Measurements from ENCODE around the gene SPEF1.
"Not testable (repeated sequence)": the region's sequence is repeated elsewhere in the genome, so short reads cannot be mapped to it uniquely, and the experiment has no call there.

SPEF1 gene, protein sequence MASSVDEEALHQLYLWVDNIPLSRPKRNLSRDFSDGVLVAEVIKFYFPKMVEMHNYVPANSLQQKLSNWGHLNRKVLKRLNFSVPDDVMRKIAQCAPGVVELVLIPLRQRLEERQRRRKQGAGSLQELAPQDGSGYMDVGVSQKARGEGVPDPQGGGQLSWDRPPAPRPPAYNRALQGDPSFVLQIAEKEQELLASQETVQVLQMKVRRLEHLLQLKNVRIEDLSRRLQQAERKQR

DNA sequence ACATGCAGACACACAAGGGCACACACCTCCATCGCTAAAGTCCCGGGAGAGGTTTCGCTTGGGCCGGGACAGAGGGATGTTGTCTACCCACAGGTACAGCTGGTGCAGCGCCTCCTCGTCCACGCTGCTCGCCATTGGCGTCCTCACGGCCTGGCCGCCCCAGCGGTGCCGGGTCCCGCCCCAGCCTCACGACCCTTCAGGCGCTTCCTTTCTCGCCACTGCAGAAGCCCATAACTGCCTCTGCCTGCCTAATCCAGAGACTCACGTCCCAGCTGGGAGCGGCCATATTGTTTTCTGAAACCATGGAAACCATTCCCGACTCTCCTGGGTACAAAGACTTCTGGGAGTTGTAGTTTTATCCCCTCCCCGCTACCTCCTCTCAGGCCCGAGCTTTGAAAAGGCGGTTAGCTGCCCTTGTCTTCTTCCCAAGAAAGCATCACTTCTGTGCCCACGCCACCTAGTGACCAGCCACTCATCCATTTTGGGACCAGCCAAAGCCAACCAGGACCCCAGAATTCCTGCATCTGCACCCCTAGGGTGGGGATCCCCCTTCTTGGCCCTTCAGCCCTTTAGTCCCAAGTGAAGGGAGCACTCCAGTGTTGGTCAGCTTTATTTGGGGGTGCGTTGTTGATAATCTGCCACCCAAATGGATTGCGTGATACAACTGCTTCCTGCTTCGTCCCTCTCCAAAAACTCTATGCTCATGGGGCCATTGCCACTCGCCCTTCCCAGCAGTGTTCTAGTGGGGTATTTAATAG lies at the start of gene SPEF1:
Gene SPEF1, minus strand, starts transcription at position 296 of the 758 bp plus-strand sequence. Its CDS starts 161 bp downstream, at position 135.
- peak; percentile 60 for DNase-seq (ENCODE audit: low read depth, low spot score)

DNA sequence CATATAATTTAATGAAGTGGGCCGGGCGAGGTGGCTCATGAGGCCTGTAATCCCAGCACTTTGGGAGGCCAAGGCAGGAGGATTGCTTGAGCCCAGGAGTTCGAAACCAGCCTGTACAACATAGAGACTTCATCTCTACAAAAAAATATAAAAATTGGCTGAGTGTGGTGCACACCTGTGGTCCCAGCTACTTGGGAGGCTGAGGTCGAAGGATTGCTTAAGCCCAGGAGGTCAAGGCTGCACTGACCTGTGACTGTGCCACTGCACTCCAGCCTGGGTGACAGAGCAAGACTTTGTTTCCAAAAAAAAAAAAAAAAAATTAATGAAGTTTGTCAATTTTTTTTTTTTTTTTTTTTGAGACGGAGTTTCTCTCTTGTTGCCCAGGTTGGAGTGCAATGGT lies 48.6 kb upstream of the SPEF1 start:
- DNase-seq (ENCODE audit: low read depth, low spot score), result not testable (repeated sequence)

DNA sequence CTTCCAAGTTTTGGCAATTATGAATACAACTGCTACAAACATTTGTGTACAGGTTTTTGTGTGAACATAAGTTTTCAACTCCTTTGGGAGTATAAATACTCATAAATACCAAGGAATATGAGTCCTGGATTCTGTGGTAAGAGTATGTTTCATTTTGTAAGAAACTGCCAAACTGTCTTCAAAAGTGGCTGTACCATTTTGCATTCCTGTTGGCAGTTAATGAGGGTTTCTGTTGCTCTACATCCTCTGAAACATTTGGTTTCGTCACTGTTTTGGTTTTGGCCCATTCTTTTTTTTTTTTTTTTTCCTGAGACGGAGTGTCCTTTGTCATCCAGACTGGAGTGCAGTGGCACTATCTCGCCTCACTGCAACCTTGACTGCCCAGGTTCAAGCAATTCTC lies 47.5 kb upstream of the SPEF1 start:
- DNase-seq (ENCODE audit: low read depth, low spot score), result no peak

DNA sequence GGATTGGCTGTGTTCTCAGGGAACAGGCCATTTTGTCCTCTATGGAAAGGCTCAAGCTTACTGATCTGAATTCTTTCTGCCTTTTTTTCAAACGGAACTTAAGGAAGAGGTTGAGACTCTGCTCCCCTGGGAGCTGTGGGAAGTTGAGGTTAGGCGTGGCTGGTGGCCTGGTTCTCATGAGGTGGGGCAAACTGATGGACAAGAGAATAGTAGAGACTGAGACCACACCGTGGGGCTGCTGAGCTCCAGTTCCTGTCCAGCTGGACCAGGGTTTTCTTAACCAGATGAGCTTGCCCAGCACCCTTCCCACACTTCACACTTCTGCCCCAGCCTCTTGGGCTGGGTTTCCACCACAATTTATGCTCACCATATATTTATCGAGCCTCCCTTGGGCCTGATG lies 45.2 kb upstream of the SPEF1 start:
- no peak for DNase-seq (ENCODE audit: low read depth, low spot score)

DNA sequence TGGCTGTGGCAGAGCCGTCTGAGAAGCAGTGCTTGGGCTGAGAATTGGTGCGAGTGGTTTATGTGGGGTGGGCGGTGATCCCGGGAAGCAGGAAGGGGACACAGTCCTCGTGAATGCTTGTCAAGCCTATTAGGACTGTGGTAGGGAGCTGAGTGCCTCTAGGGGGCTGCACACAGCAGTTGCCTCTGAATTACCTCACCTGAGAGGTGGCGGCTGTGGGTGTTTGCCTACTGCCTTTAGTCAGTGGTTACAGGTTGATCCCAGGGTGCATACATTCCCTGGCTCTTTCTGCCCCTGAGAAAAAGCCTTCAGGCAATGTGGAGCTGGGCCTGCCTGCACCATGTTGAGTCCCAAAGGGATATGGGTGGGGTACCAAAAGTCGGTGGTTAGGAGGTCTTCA lies 44.3 kb upstream of the SPEF1 start:
- DNase-seq (ENCODE audit: low read depth, low spot score), result no peak

DNA sequence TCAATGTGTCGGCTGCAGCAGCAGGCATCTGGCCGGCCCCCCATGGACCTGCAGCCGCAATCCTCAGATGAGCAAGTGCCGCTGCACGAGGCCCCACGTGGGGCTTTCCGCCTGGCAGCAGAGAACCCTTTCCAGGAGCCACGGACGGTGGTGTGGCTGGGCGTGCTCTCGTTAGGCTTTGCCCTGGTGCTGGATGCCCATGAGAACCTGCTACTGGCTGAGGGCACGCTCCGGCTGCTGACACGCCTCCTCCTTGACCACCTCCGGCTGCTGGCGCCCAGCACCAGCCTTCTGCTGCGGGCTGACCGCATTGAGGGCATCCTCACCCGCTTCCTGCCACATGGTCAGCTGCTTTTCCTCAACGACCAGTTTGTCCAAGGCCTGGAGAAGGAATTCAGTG lies 42.6 kb upstream of the SPEF1 start:
- DNase-seq (ENCODE audit: low read depth, low spot score), result no peak

DNA sequence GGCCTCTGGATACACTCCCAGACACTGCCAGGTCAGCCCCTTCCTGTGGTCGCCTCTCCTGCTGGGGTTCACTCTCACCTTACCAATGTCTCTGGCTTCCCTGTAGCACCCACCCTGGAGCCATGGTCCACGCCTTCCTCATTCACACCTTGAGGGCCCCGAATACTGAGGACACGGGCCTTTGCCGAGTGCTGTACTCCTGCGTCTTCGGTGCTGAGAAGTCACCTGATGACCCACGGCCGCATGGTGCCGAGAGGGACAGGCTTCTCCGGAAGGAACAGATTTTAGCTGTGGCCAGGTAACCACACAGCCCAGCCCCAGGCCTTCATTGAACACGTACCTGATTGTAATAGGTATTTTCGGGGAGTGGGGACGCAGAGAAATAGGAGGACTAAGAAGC lies 40.7 kb upstream of the SPEF1 start:
- no peak for DNase-seq (ENCODE audit: low read depth, low spot score)

DNA sequence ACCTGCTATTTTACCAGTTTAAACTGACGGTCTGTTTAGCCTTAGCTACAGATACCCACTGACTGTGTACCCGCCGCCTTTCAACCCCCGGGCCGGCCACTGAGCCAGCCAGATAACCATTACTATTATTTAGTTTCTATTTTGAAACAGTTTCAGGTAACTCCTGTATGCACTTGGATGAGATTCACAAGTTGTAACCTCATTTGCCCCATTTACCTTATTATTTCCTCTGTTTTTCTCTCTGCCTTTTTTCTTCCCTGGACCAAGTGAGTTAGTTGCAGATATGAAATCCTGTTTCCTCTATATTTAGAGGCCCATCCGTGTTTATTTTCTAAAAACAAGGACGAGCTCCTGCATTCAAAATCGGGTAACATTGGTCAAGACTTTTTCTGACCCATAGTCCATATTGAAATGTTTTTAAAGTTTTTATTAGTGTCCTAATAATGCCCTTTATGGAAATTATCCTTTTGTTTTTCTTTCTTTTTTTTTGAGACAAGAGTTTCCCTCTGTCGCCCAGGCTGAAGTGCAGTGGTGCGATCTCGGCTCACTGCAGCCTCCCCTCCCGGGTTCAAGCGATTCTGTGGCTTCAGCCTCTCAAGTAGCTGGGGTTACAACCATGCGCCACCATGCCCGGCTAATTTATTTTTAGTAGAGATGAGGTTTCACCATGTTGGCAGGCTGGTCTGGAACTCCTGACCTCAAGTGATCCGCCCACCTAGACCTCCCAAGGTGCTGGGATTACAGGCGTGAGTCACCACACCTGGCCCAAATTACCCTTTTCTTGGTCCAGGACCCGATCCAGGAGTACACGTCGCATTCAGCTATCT lies 39.9 kb upstream of the SPEF1 start:
- DNase-seq (ENCODE audit: low read depth, low spot score), result no peak

DNA sequence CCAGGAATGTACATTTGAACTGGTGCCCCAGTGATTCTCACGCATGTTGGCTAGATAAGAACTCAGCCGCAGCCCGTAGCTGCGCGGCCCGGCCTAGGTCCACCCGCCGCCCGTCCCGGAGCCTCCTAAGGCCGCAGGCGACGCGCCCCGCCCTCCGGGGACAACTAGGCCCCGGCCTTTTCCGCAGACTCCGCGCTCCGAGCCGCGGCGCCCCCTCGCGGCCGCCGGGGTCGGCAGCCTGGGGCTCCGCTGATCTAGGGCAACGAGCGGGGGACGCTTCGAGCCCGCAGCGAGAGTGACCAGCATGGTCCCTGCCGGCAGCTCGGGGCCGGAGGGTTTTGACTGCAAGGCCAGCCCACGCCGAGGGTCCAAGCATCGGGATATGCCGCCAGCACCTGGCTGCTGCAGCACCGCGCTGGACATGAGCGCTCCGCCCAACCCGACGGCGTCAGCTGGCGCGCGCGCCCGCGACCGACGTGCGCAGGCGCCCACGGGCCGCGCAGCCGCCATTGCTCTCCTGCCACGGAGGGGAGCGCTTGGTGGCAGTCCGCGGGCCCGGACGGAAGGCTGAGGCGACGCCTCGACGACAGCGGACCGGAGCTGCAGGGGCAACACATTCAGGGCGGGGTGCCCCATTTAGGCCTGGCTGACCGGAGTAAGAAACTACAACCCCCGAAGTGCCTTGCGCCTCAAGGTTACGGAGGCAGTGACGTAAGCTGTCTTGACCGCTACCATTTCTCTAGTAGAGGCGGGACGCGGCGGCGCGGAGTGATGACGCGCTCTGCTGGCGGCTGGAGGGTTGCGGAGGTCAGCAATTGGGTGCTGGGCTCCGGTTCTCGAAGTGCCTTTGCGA lies 39.0 kb upstream of the SPEF1 start, which contains the start of gene AP5S1:
Gene AP5S1, plus strand, starts transcription at position 500 of the 853 bp plus-strand sequence. CDS start 1,571 bp downstream, outside the sequence.
- peak; percentile 91 for DNase-seq (ENCODE audit: low read depth, low spot score)

DNA sequence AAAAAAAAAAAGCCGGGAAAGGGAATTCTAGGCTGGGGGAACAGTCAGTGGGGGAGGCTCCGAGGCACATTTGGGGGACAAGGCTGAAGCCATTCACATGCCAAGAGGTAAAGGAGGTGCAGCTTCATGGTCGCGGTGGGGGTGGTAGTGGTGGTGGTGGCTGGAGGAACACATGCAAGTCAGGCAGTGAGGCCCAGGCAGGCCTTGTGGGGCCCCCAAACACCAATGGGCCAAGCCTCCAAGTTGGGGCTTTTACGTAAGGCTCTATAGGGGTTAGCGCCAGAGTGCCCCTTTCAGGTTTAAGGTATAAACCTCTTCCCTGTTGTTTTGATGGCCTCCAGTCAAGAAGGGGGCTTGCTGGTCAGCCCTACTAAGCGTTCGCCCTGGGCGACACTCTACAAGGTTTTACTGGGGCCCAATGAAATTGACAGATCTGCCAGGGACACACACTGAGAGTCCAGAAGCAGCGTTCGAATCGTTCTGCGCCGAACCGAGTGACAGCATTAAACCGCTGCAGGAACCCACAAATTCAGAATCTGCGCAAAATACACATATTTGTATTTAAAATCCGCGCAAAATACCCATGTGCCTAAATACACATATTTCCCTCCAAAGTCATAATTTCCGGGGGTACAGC lies 38.3 kb upstream of the SPEF1 start:
- no peak for DNase-seq (ENCODE audit: low read depth, low spot score)

DNA sequence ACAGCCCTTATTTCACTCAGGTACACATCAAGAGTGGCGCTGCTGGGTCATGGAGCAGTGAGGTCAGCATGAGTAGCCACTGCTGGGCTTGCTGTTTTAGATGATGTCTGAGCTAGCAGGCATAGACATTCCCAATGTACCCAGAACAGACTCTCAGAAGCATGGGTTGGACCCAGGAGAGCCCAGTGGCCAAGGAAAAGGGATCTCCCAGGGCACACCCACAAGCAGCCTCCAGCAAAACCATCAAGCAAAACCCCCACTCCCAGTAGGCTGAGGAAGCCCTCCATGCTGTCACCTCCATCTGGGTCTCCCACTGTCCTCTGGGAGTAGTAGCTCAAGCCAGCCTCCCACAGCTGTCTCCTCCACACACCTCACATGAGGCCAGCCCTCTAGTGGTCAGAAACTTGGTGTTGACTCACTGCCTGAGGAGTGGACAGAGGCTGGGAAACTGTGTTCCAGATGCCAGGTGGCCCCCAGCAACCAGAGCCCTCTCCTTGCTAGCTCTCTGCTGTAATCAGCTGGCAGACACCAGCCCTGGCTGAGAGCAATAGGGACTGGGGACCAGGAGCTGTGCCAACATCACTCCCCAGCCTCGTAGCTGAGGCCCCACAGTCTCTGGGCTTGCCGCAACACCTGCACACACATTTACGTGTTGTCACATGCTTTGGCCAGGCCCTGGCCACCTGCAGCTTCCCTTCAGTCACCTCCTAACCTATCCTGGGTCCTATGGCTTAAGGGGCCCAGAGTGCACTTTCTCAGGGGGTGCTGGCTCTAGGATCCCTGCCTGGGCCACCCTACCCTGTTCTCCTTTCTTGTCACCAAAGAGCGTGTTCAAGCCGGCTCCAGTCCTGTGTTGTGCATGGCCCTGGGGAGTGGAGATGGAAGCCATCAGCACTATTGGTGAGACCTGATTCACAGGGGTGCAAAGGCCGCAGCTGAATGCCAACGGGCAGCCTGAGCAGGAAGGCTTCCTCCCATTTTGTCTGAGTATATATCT lies 37.2 kb upstream of the SPEF1 start:
- DNase-seq (ENCODE audit: low read depth, low spot score), result no peak

DNA sequence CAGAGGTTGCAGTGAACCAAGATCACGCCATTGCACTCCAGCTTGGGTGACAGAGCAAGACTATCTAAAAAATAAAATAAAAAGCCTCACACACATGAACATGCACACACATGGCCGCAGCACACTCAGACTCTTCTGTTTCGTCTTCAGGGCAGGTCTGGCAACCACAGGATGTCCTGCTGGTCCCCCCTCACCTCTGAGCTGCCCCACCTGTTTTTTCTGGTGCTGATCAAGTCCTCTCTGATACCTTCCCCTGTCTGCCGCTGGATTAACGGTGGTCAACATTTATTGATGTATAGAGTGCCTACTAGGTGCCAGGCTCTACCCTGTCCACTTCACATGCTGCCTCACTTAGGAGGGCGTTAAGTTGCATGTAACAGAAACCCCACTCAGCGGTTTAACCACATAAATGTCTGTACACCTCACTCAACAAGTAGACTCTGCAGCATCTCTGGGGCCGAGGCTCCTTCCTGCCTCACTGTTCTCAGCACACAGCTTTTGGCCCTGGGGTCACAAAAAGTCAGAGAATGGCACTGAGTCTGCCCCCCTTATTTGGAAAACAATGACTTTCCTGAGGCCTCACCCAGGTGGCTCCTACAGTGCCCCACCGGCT lies 34.6 kb upstream of the SPEF1 start:
- no peak for DNase-seq (ENCODE audit: low read depth, low spot score)

DNA sequence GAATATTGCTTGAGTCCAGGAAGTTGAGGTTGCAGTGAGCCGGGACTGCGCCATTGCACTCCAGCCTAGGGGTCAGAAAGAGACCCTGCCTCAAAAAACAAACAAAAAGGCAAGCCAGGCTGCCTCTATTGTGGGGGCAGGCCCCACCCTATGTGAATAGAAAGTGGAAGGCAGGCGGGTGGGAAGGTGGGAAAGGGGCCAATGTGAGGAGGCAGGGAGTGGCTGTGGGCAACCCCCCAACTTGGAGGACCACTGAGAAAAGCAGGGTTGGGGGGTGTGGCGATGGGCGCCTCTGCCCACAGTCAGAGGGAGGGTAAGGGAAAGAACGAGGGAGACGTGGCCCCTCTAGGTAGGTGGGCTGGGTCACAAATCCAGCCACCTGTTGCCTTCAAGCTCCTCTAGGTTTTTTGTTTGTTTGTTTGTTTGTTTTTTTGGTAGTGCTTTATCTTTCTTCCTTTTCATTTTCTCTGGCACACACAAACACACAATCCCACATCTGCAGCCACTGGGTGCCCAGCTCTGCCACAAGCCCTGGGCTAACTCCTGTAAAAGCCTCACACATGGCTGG lies 33.8 kb upstream of the SPEF1 start:
- no peak for DNase-seq (ENCODE audit: low read depth, low spot score)

DNA sequence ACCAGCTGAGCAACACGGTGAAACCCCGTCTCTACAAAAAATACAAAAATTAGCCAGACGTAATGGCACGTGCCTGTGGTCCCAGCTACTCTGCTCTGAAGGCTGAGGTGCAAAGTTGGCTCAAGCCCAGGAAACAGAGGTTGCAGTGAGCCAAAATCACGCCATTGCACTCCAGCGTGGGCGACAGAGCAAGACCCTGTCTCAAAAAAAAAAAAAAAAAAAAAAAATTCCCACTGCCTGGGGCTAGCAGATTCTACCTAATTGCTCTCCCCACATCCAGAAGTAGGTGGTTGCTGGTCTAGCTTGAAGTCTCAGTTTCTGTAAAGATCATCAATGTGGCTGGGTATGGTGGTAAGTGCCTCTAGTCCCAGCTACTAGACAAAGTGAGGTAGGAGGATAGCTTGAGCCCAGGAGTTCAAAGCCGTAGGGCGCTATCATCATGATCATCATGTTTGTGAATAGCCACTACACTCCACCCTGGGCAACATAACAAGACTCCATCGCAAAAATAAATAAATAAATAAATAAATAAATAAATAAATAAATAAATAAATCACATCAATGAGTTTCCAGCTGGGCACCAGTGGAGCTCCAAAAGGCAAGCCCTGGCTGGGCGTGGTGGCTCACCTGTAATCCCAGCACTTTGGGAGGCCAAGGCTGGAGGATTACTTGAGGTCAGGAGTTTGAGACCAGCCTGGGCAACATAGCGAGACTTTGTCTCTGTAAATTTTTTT lies 32.8 kb upstream of the SPEF1 start:
- no peak for DNase-seq (ENCODE audit: low read depth, low spot score)

DNA sequence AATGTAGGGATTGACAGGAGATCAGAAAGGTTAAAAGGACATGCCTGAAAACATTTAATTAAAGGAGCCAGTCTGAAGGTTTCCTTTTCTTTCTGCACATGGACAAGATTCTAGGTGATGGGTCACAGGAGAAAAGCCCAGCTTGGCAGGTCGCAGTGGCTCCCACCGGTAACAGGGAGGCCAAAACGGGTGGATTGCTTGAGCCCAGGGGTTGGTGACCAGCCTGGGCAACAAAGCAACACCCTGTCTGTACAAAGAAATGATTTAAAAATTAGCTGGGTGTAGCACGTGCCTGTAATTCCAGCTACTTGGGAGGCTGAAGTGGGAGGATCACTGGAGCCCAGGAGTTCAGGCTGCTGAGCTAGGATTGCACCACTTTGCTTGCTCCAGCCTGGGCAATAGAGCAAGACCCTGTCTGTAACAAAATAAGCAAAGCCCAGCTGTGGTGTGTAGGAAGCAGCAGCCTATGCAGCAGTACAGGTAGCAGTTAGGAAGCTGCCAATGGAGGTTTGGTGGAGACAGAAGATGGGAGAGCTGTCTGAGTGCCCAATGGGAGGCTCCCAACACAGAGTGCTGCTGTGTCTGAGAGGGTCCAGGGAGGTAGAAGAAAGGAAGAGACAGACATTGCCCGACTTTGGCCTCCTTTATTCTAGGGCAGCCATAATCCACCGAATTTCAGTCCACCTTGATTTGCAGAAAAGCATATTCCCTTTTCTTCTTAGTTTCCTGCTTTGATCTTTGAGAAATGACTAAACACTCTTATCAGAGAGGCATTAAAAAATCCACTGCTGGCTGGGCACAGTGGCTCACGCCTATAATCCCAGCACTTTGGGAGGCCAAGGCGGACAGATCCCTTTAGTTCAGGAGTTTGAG lies 32.0 kb upstream of the SPEF1 start:
- DNase-seq (ENCODE audit: low read depth, low spot score), result no peak

DNA sequence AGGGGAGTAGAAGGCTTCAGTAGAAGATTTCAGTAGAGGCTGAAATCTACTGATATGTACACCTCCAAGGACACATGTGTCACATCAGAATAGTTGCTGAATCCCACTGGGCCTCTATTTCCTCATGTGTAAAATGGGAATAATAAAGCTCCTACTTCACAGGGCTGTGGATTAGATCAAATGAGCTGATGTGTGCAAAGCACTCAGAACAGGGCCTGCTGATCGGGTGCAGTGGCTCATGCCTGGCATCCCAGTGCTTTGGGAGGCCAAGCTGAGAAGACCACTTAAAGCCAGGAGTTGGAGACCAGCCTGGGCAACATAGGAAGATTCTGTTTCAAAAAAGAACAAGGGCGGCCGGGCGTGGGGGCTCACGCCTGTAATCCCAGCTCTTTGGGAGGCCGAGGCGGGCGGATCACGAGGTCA lies 31.0 kb upstream of the SPEF1 start:
- no peak for DNase-seq (ENCODE audit: low read depth, low spot score)

Data from brain pericyte (primary cell).